DND-41 (cell line): ENCODE measurements around the gene EDA.

ENCODE experiments used
- ATAC-seq: fragments of 200-7000 bp; cut with Tn5 transposase; 3 replicates; pipeline ENCODE4 v1.9.1; 2021; ENCODE audit warnings: low read depth; ENCODE audit not compliant: insufficient read depth
- DNase-seq: peaks from one replicate; pipeline ENCODE4 v3.0.0-alpha.2; 2020
- H2AFZ ChIP-seq: 2 replicates; pipeline ENCODE4 v1.6.0; 2012; ENCODE audit warnings: low read depth, low read length
- H3K27ac ChIP-seq: 2 replicates; pipeline ENCODE4 v1.5.1; 2012; ENCODE audit warnings: low read length, inconsistent platforms
- H3K27me3 ChIP-seq: fragments of 200-600 bp; sonication (generic); 2 replicates; pipeline ENCODE4 v1.6.0; 2012; ENCODE audit warnings: low read length, mild to moderate bottlenecking, inconsistent platforms; ENCODE audit not compliant: insufficient read depth, poor library complexity
- H3K36me3 ChIP-seq: 2 replicates; pipeline ENCODE4 v1.5.1; 2012; ENCODE audit warnings: low read length, inconsistent platforms; ENCODE audit not compliant: insufficient read depth
- H3K4me1 ChIP-seq: 2 replicates; pipeline ENCODE4 v1.5.1; 2012; ENCODE audit warnings: mild to moderate bottlenecking, low read length; ENCODE audit not compliant: insufficient read depth
- H3K4me2 ChIP-seq: 2 replicates; pipeline ENCODE4 v1.6.0; 2012; ENCODE audit warnings: mild to moderate bottlenecking, moderate library complexity, low read length, inconsistent platforms; ENCODE audit not compliant: insufficient read depth
- H3K4me3 ChIP-seq, 2 experiments: fragments of 200-600 bp in 1 of 2; shearing (Covaris generic) in 1 of 2; 2 replicates each; pipeline ENCODE4 v1.5.1; 2012 to 2016; ENCODE audit warnings: inconsistent platforms in 2 of 2, low read length in 2 of 2, mild to moderate bottlenecking in 2 of 2, low read depth in 1 of 2, moderate library complexity in 1 of 2
- H3K79me2 ChIP-seq: 2 replicates; pipeline ENCODE4 v1.6.0; 2012; ENCODE audit warnings: low read length, inconsistent platforms; ENCODE audit not compliant: insufficient read depth
- H3K9ac ChIP-seq: 2 replicates; pipeline ENCODE4 v1.6.0; 2012; ENCODE audit warnings: low read depth, mild to moderate bottlenecking, inconsistent platforms, low read length, moderate library complexity
- H3K9me3 ChIP-seq: 2 replicates; pipeline ENCODE4 v1.5.1; 2012; ENCODE audit warnings: low read length, moderate library complexity, mild to moderate bottlenecking, inconsistent platforms; ENCODE audit not compliant: insufficient read depth, severe bottlenecking
- H4K20me1 ChIP-seq: 2 replicates; pipeline ENCODE4 v1.6.0; 2012; ENCODE audit warnings: low read length; ENCODE audit not compliant: insufficient read depth
- EZH2 ChIP-seq: IDR thresholded peaks from 3 replicates; pipeline ENCODE4 v1.6.1; 2012; ENCODE audit warnings: borderline replicate concordance, low read depth, mild to moderate bottlenecking, moderate library complexity, low read length, inconsistent platforms; ENCODE audit not compliant: severe bottlenecking
- TF ChIP-seq, protein P1 (sequence below): IDR thresholded peaks from 2 replicates; pipeline ENCODE4 v1.5.1; 2012; ENCODE audit warnings: borderline replicate concordance, low read length, moderate library complexity, mild to moderate bottlenecking; ENCODE audit not compliant: poor library complexity, severe bottlenecking; ENCODE audit errors: extremely low read depth

The EDA gene

DNA sequence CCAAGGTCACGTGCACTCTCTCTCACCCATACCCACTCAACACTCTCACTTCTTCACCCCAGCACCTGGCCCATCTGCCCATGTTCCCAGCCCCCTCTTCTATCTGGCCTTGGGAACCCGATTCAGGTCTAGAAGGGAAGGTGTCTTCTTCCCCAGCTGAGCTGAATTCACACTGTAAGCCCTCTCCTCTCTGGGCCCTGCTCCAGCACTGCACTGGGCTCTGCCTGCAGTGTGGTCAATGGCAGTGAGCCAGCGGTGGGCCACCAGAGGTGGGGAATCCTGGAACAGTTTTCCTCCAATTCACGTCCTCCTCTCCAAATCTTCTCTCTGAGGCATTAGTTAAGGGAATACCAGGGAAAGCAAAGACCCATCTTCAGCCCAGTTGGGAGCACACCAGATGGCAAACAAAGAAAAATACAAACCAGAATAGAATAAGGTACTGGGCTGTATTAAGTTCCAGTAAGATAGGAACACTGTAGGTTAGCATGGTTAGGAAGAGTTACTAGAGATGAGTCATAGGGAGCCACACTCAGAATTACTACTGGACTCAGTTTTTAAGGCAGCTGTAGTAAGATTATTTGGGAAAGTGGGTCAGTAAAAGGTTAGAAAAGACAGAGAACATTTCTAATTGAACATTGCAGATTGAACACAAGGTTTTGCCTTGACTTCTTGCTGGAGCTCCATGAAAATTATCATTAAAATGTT lies 428.8 kb downstream of the EDA start:
- Histone ChIP-seq H3K4me2 (no peak overlapping the region), H3K27me3 (no peaks in the 10 kb centered on the region), H3K4me1 (no peaks in the 10 kb centered on the region), H4K20me1 (no peaks in the 10 kb centered on the region), H3K79me2 (no peaks in the 10 kb centered on the region), H3K27ac (no peak overlapping the region), H3K36me3 (no peaks in the 10 kb centered on the region), H2AFZ (no peak overlapping the region), H3K4me3 (no peak overlapping the region), H3K9ac (no peak overlapping the region), H3K9me3 (no peaks in the 10 kb centered on the region)
- DNase-seq, result no peak
- ATAC-seq, result no peak
- TF ChIP-seq EZH2, result no peak
- TF ChIP-seq, protein P1, sequence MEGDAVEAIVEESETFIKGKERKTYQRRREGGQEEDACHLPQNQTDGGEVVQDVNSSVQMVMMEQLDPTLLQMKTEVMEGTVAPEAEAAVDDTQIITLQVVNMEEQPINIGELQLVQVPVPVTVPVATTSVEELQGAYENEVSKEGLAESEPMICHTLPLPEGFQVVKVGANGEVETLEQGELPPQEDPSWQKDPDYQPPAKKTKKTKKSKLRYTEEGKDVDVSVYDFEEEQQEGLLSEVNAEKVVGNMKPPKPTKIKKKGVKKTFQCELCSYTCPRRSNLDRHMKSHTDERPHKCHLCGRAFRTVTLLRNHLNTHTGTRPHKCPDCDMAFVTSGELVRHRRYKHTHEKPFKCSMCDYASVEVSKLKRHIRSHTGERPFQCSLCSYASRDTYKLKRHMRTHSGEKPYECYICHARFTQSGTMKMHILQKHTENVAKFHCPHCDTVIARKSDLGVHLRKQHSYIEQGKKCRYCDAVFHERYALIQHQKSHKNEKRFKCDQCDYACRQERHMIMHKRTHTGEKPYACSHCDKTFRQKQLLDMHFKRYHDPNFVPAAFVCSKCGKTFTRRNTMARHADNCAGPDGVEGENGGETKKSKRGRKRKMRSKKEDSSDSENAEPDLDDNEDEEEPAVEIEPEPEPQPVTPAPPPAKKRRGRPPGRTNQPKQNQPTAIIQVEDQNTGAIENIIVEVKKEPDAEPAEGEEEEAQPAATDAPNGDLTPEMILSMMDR, result no peak

DNA sequence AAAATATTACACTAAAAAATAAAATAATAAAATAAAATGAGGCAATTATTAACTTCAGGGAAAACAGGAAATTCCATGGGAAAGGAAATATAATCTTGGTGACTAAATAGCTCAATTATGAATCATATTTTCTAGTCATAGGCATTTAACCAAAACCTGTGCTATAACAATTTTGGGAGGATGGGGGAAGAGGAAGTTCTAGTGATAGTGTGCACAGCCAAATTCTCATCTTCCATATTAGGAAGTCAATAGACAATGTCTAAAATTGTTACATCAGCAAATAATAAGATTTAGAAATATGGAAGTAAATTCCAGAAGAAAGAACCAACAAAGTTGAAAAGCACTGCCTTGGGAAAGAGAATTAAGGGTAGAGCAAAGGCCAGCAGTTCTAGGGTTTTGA lies 431.1 kb downstream of the EDA start:
- H3K9ac ChIP-seq, result no peak overlapping the region
- H4K20me1 ChIP-seq, result no peaks in the 10 kb centered on the region
- ATAC-seq (no peak), DNase-seq (no peak)
- H3K4me3 ChIP-seq, result no peak overlapping the region
- no peaks in the 10 kb centered on the region for H3K27me3 ChIP-seq
- no peaks in the 10 kb centered on the region for H3K79me2 ChIP-seq
- H3K9me3 ChIP-seq, result no peaks in the 10 kb centered on the region
- no peak overlapping the region for H3K4me2 ChIP-seq
- no peaks in the 10 kb centered on the region for H3K4me1 ChIP-seq
- H3K27ac ChIP-seq, result no peak overlapping the region
- no peak overlapping the region for H2AFZ ChIP-seq
- no peaks in the 10 kb centered on the region for H3K36me3 ChIP-seq
- TF ChIP-seq, protein P1, result no peak
- TF ChIP-seq EZH2, result no peak

DNA sequence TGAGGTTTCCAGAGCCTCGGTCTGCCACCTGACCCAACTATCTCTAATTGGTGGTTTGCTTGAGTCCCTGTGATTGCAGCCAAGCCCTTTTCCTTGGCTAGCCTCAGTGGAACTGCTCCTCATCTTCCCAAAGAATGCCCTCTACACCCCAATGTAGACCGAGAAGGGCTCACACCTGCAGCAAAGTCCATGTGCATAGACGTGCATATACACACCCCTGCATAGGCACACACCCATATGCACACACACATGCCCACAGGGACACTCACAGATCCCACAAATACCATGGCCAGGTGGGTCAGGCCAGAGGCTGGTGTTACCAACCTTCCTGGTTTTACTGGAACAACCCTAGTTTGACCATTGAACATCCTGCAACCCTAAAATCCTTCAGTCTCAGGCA lies 433.5 kb downstream of the EDA start:
- no peaks in the 10 kb centered on the region for H3K79me2 ChIP-seq
- no peak for ATAC-seq
- no peak overlapping the region for H2AFZ ChIP-seq
- no peak overlapping the region for H3K27ac ChIP-seq
- H3K36me3 ChIP-seq, result no peaks in the 10 kb centered on the region
- no peak for DNase-seq
- TF ChIP-seq, protein P1, result no peak
- no peak for TF ChIP-seq EZH2
- no peaks in the 10 kb centered on the region for H3K4me1 ChIP-seq
- H3K4me3 ChIP-seq, result no peak overlapping the region
- no peak overlapping the region for H3K4me2 ChIP-seq
- no peaks in the 10 kb centered on the region for H3K27me3 ChIP-seq
- no peaks in the 10 kb centered on the region for H4K20me1 ChIP-seq
- H3K9me3 ChIP-seq, result no peaks in the 10 kb centered on the region
- H3K9ac ChIP-seq, result no peak overlapping the region
